WERI-Rb-1 (cell line): ENCODE measurements around the gene LMAN2.
"Not testable (repeated sequence)": the region's sequence is repeated elsewhere in the genome, so short reads cannot be mapped to it uniquely, and the experiment has no call there.

Experiments used
- DNase-seq: peaks from one replicate; pipeline ENCODE4 v3.0.0-alpha.2; 2020
- H3K27ac ChIP-seq: fragments of 250-450 bp; sonication (Bioruptor Pico); 2 replicates; pipeline ENCODE4 v1.5.1; 2020; ENCODE audit warnings: mild to moderate bottlenecking, moderate library complexity
- H3K27me3 ChIP-seq: fragments of 250-450 bp; sonication (Bioruptor Pico); 2 replicates; pipeline ENCODE4 v1.5.1; 2021; ENCODE audit warnings: mild to moderate bottlenecking, low read depth, moderate library complexity; ENCODE audit not compliant: insufficient read depth, severe bottlenecking
- H3K36me3 ChIP-seq: fragments of 250-450 bp; sonication (Bioruptor Pico); 2 replicates; pipeline ENCODE4 v1.5.1; 2020; ENCODE audit warnings: mild to moderate bottlenecking, moderate library complexity
- H3K4me3 ChIP-seq: 2 replicates; pipeline ENCODE4 v1.5.1; 2011; ENCODE audit warnings: low read depth, mild to moderate bottlenecking, control low read depth, low read length
- H3K9me3 ChIP-seq: fragments of 250-450 bp; sonication (Bioruptor Pico); 2 replicates; pipeline ENCODE4 v1.5.1; 2021; ENCODE audit warnings: mild to moderate bottlenecking, moderate library complexity; ENCODE audit not compliant: severe bottlenecking
- TF ChIP-seq, protein P1 (sequence below): IDR thresholded peaks from 2 replicates; pipeline ENCODE4 v1.5.1; 2011; ENCODE audit warnings: low read depth, mild to moderate bottlenecking, control low read depth, inconsistent platforms, low read length

LMAN2 gene

DNA sequence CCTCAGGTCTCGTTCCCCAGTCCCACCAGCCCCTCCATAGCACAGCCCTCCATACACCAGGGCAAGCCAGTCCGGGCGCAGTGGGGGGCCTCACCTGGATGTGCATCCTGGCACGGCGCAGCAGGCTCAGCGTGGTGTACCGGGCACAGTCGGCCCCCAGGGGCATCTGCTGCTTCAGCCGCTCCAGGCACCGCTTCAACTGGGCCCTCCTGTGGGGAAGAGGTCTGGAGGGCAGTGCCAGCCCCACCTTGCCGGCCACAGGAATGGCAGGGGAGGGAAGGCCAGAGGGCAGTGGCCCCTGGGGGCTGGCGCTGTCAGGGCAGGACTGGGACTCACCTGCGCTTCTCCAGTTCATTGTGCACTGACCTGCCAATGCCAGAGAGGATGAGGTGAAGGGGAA, 41.1 kb downstream of the LMAN2 start:
- peaks cover 21% of the 10 kb centered on the region for H3K36me3 ChIP-seq
- TF ChIP-seq, protein P1, sequence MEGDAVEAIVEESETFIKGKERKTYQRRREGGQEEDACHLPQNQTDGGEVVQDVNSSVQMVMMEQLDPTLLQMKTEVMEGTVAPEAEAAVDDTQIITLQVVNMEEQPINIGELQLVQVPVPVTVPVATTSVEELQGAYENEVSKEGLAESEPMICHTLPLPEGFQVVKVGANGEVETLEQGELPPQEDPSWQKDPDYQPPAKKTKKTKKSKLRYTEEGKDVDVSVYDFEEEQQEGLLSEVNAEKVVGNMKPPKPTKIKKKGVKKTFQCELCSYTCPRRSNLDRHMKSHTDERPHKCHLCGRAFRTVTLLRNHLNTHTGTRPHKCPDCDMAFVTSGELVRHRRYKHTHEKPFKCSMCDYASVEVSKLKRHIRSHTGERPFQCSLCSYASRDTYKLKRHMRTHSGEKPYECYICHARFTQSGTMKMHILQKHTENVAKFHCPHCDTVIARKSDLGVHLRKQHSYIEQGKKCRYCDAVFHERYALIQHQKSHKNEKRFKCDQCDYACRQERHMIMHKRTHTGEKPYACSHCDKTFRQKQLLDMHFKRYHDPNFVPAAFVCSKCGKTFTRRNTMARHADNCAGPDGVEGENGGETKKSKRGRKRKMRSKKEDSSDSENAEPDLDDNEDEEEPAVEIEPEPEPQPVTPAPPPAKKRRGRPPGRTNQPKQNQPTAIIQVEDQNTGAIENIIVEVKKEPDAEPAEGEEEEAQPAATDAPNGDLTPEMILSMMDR: no peak
- no peak overlapping the region for H3K27ac ChIP-seq
- no peaks in the 10 kb centered on the region for H3K9me3 ChIP-seq
- H3K27me3 ChIP-seq: no peaks in the 10 kb centered on the region
- no peak for DNase-seq
- no peak overlapping the region for H3K4me3 ChIP-seq

DNA sequence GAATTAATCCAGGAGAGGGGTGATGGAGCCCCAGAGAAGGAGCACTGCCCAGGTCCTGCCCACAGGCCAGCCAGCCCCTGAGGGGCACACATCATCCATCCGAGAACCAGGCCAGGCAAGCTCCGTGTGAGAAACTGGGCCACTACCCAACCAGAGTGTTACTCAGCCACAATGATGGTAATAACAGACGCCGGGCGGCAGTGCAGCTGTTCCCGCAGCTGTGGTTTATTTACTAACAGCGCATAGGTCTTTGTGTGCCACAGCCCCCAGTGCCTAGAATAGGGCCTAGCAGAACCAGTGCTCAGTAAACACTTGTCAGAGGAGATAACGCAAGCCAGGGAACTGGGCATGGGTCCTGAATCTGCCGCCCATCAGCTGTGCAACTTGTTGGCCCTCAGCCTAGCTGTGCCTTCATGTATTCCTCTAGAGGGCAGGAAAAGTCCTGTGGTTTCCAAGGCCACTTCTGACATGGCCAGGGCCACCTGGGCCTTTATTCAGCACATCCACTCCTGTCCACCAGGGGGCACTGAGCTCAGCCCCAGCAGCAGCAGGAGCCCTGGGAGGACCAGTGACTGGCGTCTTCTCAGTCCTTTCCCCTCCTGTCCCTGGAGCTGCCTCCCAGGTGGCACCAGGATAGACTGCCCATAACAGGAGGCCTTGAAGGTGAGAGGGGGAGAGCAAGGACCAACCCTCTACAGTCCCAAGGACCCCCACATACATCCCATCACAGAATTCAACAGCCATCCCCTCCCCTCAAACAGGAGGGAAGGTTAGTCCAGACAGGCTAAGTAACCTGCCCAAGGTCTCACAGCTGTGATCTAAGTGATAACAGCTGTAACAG, 41.9 kb downstream of the LMAN2 start:
- H3K4me3 ChIP-seq: no peak overlapping the region
- no peak overlapping the region for H3K27ac ChIP-seq
- peaks cover 23% of the 10 kb centered on the region for H3K36me3 ChIP-seq
- no peaks in the 10 kb centered on the region for H3K27me3 ChIP-seq
- TF ChIP-seq, protein P1: peak; percentile 77
- no peaks in the 10 kb centered on the region for H3K9me3 ChIP-seq
- peak; percentile 72 for DNase-seq

DNA sequence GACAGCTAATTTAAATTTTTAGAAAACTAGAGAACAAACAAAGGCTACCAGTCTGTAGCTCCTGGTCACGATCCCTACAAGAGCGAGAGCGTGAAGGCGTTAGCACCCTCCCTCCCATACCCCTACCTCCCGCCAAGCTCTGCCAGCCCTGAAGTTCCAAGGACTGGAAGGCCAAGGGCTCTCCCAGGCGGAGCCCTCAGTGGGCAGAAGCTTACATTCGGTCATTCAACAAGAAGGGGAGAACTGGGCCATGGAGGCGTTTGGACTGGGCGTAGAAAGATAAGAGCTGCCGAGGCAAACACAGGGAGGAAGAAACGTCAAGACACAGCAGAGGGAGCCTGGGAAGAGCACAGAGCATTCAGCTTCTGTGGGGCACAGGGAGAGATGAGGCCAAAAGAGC, 42.7 kb downstream of the LMAN2 start:
- H3K4me3 ChIP-seq: no peak overlapping the region
- no peaks in the 10 kb centered on the region for H3K27me3 ChIP-seq
- H3K36me3 ChIP-seq: peaks cover 23% of the 10 kb centered on the region
- TF ChIP-seq, protein P1: no peak
- no peaks in the 10 kb centered on the region for H3K9me3 ChIP-seq
- no peak for DNase-seq
- H3K27ac ChIP-seq: no peak overlapping the region

DNA sequence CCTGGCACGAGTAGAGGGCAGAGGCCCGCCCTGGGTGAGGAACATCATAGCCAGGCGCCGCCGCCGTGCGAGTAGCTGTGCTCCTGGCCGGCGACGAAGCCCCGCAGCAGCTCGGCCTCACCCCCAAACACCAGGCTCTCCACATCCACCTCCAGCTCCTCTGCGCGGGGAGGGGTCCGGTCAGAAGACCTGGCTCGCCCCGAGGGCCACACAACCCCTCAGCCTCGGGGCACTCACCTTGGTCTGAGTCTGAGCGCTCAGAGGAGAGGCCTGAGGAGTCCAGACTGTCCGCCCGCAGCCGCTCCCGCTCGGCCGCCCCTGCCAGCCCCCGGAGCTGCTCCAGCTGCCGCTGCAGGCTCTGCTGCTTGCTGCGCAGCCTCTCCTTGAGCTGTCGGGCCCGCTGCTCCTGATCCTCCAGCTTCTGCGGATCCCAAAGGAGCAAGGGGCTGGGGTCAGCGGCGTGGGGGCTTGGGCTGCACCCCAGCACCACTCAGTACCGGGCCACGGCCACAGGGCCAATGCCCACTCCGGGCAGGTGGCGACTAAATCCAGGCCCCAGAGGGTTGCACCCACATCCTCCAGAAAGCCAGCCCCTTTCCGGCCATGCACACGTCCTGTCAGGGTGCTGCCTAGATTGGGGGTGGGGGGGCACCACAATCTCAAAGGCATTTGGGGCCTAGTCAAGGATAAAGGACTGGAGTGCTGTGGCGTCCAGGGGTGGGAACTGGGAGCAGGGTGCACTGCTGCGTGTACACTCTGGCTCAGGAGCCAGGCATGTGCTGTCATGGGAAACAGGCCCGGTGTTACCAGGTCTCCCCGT, 43.7 kb downstream of the LMAN2 start:
- Histone ChIP-seq H3K27me3 (no peaks in the 10 kb centered on the region), H3K36me3 (peaks cover 23% of the 10 kb centered on the region), H3K27ac (no peak overlapping the region), H3K9me3 (no peaks in the 10 kb centered on the region), H3K4me3 (no peak overlapping the region)
- TF ChIP-seq, protein P1: no peak
- DNase-seq: no peak

DNA sequence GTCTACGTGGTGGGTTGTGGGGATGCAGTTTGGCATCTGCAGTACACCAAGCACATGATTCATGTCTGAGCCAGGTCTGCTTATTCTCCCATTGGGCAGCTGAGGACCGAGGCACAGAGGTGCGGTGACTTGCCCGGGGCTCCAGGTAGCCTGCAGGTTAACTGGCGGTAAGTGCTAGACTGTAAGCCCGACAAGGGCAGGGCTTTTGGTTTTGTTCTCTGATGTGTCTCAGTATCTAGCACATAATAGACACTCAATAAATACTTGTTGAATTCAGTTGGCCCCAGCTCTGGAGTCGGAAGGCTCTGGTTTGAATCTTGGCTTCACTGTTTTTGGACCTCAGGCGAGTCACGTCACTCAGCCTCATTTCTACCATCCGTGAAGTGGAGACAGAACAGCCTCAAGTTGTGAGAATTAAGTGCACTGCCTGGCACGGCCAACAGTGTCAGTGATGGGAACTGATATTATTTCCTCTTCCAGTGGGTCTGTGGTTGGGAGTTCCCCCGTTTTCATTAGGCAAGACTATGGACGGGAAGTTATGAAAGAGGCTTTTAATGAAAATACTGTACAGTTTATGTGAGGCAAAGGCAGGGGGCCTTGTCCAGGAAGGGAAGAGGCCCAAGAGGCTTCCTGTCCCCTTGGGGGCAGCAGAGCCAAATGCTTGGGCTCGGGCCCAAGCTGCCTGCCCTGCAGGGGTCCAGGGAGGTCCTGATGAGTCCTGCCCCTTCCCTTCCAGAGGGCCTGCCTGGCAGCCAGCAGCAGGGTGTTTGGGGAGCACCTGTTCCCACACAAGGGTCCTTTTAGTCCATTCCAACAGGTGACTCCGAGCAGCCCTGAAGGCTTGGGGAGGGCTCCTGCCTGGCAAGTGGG, 44.6 kb downstream of the LMAN2 start:
- Histone ChIP-seq H3K27me3 (no peaks in the 10 kb centered on the region), H3K9me3 (no peaks in the 10 kb centered on the region), H3K4me3 (no peak overlapping the region), H3K36me3 (peaks cover 23% of the 10 kb centered on the region), H3K27ac (no peak overlapping the region)
- TF ChIP-seq, protein P1: no peak
- DNase-seq: no peak

DNA sequence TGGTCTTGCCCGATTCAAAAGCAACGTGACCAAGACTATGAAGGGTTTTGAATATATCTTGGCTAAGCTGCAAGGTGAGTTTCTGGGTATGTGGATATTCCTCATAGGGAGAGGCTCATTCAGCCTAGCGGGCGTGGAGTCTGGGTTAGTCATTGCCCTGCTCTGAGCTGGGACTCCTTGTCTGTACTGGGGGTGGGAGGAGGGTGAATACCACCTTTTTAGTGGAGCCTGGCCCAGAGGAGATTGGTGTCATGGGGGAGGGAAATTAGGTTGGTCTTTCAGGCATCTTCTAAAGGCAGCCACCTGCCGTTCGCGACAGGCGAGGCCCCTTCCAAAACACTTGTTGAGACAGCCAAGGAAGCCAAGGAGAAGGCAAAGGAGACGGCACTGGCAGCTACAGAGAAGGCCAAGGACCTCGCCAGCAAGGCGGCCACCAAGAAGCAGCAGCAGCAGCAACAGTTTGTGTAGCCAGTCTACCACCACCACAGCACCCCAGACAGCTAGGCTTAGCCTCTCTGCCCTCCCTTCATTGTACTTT, 45.3 kb downstream of the LMAN2 start:
- H3K9me3 ChIP-seq, H3K27me3 ChIP-seq, H3K4me3 ChIP-seq, H3K27ac ChIP-seq, DNase-seq: not testable (repeated sequence)
- peaks cover 23% of the 10 kb centered on the region for H3K36me3 ChIP-seq
